ENCODE measurements around the gene C1orf232. TPM values are rescaled to one million over a fixed set of nuclear protein-coding genes. Genes with fewer than 3 reads are reported as not detected.
A peak's percentile ranks its signal among the peaks of the same experiment; 100 is the strongest.

Gene C1orf232
- total RNA-seq, 2 donors from 2014 or later: not detected

GRCh38 chr1:26195805-26196204 is 27.0 kb upstream of the C1orf232 start:
- TF ChIP-seq, protein P1, sequence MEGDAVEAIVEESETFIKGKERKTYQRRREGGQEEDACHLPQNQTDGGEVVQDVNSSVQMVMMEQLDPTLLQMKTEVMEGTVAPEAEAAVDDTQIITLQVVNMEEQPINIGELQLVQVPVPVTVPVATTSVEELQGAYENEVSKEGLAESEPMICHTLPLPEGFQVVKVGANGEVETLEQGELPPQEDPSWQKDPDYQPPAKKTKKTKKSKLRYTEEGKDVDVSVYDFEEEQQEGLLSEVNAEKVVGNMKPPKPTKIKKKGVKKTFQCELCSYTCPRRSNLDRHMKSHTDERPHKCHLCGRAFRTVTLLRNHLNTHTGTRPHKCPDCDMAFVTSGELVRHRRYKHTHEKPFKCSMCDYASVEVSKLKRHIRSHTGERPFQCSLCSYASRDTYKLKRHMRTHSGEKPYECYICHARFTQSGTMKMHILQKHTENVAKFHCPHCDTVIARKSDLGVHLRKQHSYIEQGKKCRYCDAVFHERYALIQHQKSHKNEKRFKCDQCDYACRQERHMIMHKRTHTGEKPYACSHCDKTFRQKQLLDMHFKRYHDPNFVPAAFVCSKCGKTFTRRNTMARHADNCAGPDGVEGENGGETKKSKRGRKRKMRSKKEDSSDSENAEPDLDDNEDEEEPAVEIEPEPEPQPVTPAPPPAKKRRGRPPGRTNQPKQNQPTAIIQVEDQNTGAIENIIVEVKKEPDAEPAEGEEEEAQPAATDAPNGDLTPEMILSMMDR (conservative IDR thresholded peaks at IDR 0.05): no peak
- no peaks in the 10 kb centered on the region for H3K27me3 ChIP-seq (ENCODE audit: control insufficient read depth, insufficient read depth, low read length, poor library complexity, severe bottlenecking)
- Mint-ChIP-seq H3K4me3 (no peak overlapping the region), H3K4me1 (peaks cover 8% of the 10 kb centered on the region), H3K36me3 (ENCODE audit: low read depth) (no peaks in the 10 kb centered on the region), H3K27me3 (ENCODE audit: insufficient read depth) (peaks cover 9% of the 10 kb centered on the region), H3K27ac (no peak overlapping the region), H3K9me3 (no peaks in the 10 kb centered on the region)
- no peak overlapping the region for H3K27ac ChIP-seq (ENCODE audit: low read depth, low read length)
- H3K9ac ChIP-seq (ENCODE audit: extremely low read depth, low read length, poor library complexity, severe bottlenecking): no peak overlapping the region
- H3K9me3 ChIP-seq (ENCODE audit: control insufficient read depth, low read length): no peaks in the 10 kb centered on the region
- H3K4me1 ChIP-seq (ENCODE audit: control insufficient read depth, insufficient read depth, low read length): no peaks in the 10 kb centered on the region
- 92 to 100% methylated on average over 2 to 3 of the region's 3 CpGs for WGBS, 2 experiments (ENCODE audit: insufficient coverage in 1 of 2, insufficient read length in 1 of 2)
- H3K4me3 ChIP-seq (ENCODE audit: low read length): no peak overlapping the region
- H3K36me3 ChIP-seq (ENCODE audit: control insufficient read depth, insufficient read depth, low read length): no peaks in the 10 kb centered on the region
- no peak for DNase-seq

DNA sequence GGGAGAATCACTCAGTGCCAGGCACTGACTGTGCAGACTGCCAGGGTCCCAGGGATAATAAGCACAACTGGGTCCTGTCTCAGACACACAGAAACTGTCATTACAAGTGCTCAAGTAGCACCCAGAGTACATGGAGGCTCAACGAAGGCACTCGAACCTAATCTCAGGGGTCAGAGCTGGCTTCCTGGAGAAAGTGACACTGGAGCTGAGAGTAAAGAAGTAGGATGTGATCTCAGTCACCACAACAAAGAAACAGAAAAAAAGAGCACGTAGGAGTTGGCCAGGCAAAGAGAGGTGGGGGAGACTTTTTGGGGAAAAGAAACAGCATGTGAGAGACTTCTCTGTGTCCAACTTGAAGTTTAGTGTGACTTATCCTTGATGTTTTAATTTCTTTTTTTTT is 23.0 kb upstream of the C1orf232 start:
- Mint-ChIP-seq H3K9me3 (no peaks in the 10 kb centered on the region), H3K27ac (no peak overlapping the region), H3K4me3 (no peak overlapping the region), H3K4me1 (peaks cover 6% of the 10 kb centered on the region), H3K36me3 (ENCODE audit: low read depth) (peaks cover 17% of the 10 kb centered on the region), H3K27me3 (ENCODE audit: insufficient read depth) (peaks cover 9% of the 10 kb centered on the region)
- Histone ChIP-seq H3K27me3 (ENCODE audit: control insufficient read depth, insufficient read depth, low read length, poor library complexity, severe bottlenecking) (no peaks in the 10 kb centered on the region), H3K4me3 (ENCODE audit: low read length) (no peak overlapping the region), H3K4me1 (ENCODE audit: control insufficient read depth, insufficient read depth, low read length) (no peaks in the 10 kb centered on the region), H3K36me3 (ENCODE audit: control insufficient read depth, insufficient read depth, low read length) (peaks cover 5% of the 10 kb centered on the region), H3K9me3 (ENCODE audit: control insufficient read depth, low read length) (no peaks in the 10 kb centered on the region), H3K27ac (ENCODE audit: low read depth, low read length) (no peak overlapping the region), H3K9ac (ENCODE audit: extremely low read depth, low read length, poor library complexity, severe bottlenecking) (no peak overlapping the region)
- TF ChIP-seq, protein P1 (conservative IDR thresholded peaks at IDR 0.05): no peak
- DNase-seq: no peak
- 71 to 88% methylated on average over 1 to 3 of the region's 3 CpGs for WGBS, 2 experiments (ENCODE audit: insufficient coverage in 1 of 2, insufficient read length in 1 of 2)

- Histone ChIP-seq H3K4me3 (ENCODE audit: low read length) (no peak within 1 kb of the TSS), H3K9ac (ENCODE audit: extremely low read depth, low read length, poor library complexity, severe bottlenecking) (no peak within 1 kb of the TSS), H3K27ac (ENCODE audit: low read depth, low read length) (no peak within 1 kb of the TSS), H3K9me3 (ENCODE audit: control insufficient read depth, low read length) (no peaks in the 10 kb centered on the region), H3K36me3 (ENCODE audit: control insufficient read depth, insufficient read depth, low read length) (peaks cover 5% of the 10 kb centered on the region), H3K4me1 (ENCODE audit: control insufficient read depth, insufficient read depth, low read length) (no peaks in the 10 kb centered on the region), H3K27me3 (ENCODE audit: control insufficient read depth, insufficient read depth, low read length, poor library complexity, severe bottlenecking) (no peaks in the 10 kb centered on the region)
- peaks cover 5% of the 10 kb centered on the region for H3K27me3 Mint-ChIP-seq (ENCODE audit: insufficient read depth)
- no peaks in the 10 kb centered on the region for H3K9me3 Mint-ChIP-seq
- peaks cover 6% of the 10 kb centered on the region for H3K4me1 Mint-ChIP-seq
- 41 to 61% methylated on average over 11 to 16 of the region's 16 CpGs for WGBS, 2 experiments (ENCODE audit: insufficient coverage in 1 of 2, insufficient read length in 1 of 2)
- H3K36me3 Mint-ChIP-seq (ENCODE audit: low read depth): peaks cover 26% of the 10 kb centered on the region
- TF ChIP-seq, protein P1 (conservative IDR thresholded peaks at IDR 0.05): peak; percentile 81
- peak; percentile 96 for DNase-seq
- no peak within 1 kb of the TSS for H3K4me3 Mint-ChIP-seq
- H3K27ac Mint-ChIP-seq: peak within 1 kb of the TSS; percentile 69
Measured at GRCh38 chr1:26190373-26190987, 21.7 kb upstream of the C1orf232 start, which contains the start of gene CATSPER4. Gene CATSPER4, plus strand, starts transcription at chr1:26190602. Its CDS starts 26 bp downstream, at chr1:26190628.
